A673 (cell line): Measurements from ENCODE around the gene ATG101. TPM values are rescaled to one million over a fixed set of nuclear protein-coding genes. Genes with fewer than 3 reads are reported as not detected.
"Not testable (repeated sequence)": the region's sequence is repeated elsewhere in the genome, so short reads cannot be mapped to it uniquely, and the experiment has no call there.

Experiments
- BruUV-seq: library from RNA; stranded (reverse); fragments of 400-500 nt; replicated peaks from 2 replicates; lab custom pipeline; 2021; lab: Mats Ljungman, UMichigan
- CTCF ChIA-PET: fragments of 300-600 bp; sonication (Branson Sonifier 250); formaldehyde crosslinking; loops from one replicate; lab custom pipeline; 2022; ENCODE audit warnings: antibody characterized with exemption; lab: Charles Lee
- POLR2A ChIA-PET: fragments of 300-600 bp; sonication (Branson Sonifier 250); formaldehyde crosslinking; loops from one replicate; lab custom pipeline; 2022; ENCODE audit warnings: antibody characterized with exemption; ENCODE audit not compliant: low non-redundant PET; lab: Charles Lee
- DNase-seq: peaks from one replicate; pipeline ENCODE4 v3.0.0-alpha.2; 2015; ENCODE audit warnings: low spot score
- H3K27ac ChIP-seq: fragments of 200-600 bp; sonication (generic); 2 replicates; pipeline ENCODE4 v1.5.1; 2016; ENCODE audit warnings: mixed run types, low read depth, mild to moderate bottlenecking, mixed read lengths, antibody characterized with exemption, low read length; ENCODE audit not compliant: poor library complexity, severe bottlenecking
- H3K27me3 ChIP-seq: fragments of 200-600 bp; sonication (generic); replicated peaks from 2 replicates; pipeline ENCODE4 v1.6.1; 2017; ENCODE audit warnings: mixed run types, low read depth, mild to moderate bottlenecking, mixed read lengths, antibody characterized with exemption, low read length; ENCODE audit not compliant: insufficient read depth, poor library complexity
- H3K36me3 ChIP-seq: fragments of 200-600 bp; sonication (generic); 2 replicates; pipeline ENCODE4 v1.6.1; 2016; ENCODE audit warnings: mixed run types, mild to moderate bottlenecking, mixed read lengths, antibody characterized with exemption, low read length; ENCODE audit not compliant: insufficient read depth, poor library complexity, severe bottlenecking
- H3K4me1 ChIP-seq: fragments of 200-600 bp; sonication (generic); 2 replicates; pipeline ENCODE4 v1.6.1; 2017; ENCODE audit warnings: mixed run types, mild to moderate bottlenecking, mixed read lengths, antibody characterized with exemption, low read length; ENCODE audit not compliant: insufficient read depth, poor library complexity, severe bottlenecking
- H3K4me3 ChIP-seq: fragments of 200-600 bp; sonication (generic); 2 replicates; pipeline ENCODE4 v1.5.1; 2016; ENCODE audit warnings: low read depth, mixed run types, mild to moderate bottlenecking, mixed read lengths, low read length; ENCODE audit not compliant: poor library complexity, severe bottlenecking
- H3K9me3 ChIP-seq: fragments of 200-600 bp; sonication (generic); 2 replicates; pipeline ENCODE4 v1.6.1; 2016; ENCODE audit warnings: mixed run types, low read depth, mild to moderate bottlenecking, mixed read lengths, antibody characterized with exemption, low read length; ENCODE audit not compliant: poor library complexity, severe bottlenecking
- CTCF ChIP-seq: fragments of 300-800, 200-600 bp; sonication (generic); conservative IDR thresholded peaks from 2 replicates; pipeline ENCODE4 v1.5.1; 2017; ENCODE audit warnings: low read depth, mild to moderate bottlenecking, antibody characterized with exemption, low read length, moderate library complexity, mixed read lengths
- EZH2 ChIP-seq: fragments of 200-600 bp; sonication (generic); IDR thresholded peaks from 2 replicates; pipeline ENCODE4 v1.6.1; 2017; ENCODE audit warnings: borderline replicate concordance, low read depth, mild to moderate bottlenecking, mixed read lengths, antibody characterized with exemption, low read length; ENCODE audit not compliant: poor library complexity, severe bottlenecking
- intact Hi-C: fragments of 100-400 bp; cut with micrococcal nuclease; formaldehyde crosslinking; loops from one replicate; pipeline ENCODE4 v1.10.0; 2022; ENCODE audit not compliant: unreplicated experiment
- total RNA-seq: library from RNA; stranded (reverse); gene quantifications from 2 replicates; pipeline ENCODE4 v1.2.3, GENCODE V29; 2021

ATG101 gene
- total RNA-seq, 1 experiment from 2014 or later = 52.0 TPM

GRCh38 chr12:52093346-52093745, 23.6 kb downstream of the ATG101 start:
- Histone ChIP-seq H3K9me3 (no peaks in the 10 kb centered on the region), H3K4me1 (no peaks in the 10 kb centered on the region), H3K27me3 (peaks cover 19% of the 10 kb centered on the region), H3K4me3 (no peak overlapping the region), H3K36me3 (no peaks in the 10 kb centered on the region), H3K27ac (no peak overlapping the region)
- ChIA-PET CTCF (interaction anchor here (0.6 kb wide), 1 partner anchor 71 kb away, joined by 3 read pairs; no protein-coding TSS in a partner anchor), POLR2A (interaction anchor here (0.7 kb wide), 1 partner anchor 24 kb away, joined by 5 read pairs; the partner anchor contains the start of gene ATG101)
- TF ChIP-seq EZH2 (no peak), CTCF (no peak)
- intact Hi-C loops = no loop called here
- no peak for DNase-seq
- no TSS peak for BruUV-seq

DNA sequence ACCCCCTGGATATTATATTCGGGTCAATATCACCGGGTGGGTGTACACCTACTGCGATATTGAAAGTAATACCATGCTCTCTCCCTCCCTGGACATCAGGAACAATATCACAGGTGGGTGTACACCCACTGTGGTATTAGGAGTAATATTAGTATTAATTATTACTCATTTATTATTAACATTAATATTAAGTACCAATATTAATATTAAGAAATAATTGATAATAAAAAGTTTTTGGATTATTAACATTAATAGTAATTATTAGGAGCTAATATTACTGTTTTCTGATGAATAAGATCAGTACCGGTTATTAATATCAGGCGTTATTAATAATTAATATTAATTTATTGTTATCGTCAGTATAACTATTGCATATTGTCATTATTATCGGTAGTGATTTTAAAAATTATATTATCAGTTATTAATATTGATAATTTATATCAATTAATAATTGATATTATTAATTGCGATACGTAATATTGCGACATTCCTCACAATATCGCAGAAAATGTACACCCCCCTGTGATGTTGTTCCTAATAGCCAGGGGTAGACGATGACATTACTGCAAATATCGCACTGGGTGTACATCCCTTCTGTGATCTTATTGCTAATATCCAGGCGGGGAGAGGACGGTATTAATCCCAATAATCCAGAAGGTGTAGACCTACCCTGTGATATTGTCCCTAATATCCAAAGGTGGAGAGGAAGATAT, 26.7 kb downstream of the ATG101 start:
- H3K27ac ChIP-seq = no peak overlapping the region
- no peaks in the 10 kb centered on the region for H3K9me3 ChIP-seq
- no peaks in the 10 kb centered on the region for H3K36me3 ChIP-seq
- no TSS peak for BruUV-seq
- ChIA-PET POLR2A (no interaction called here), CTCF (no interaction called here)
- peaks cover 21% of the 10 kb centered on the region for H3K27me3 ChIP-seq
- TF ChIP-seq CTCF (no peak), EZH2 (no peak)
- intact Hi-C loops = no loop called here
- H3K4me1 ChIP-seq = no peaks in the 10 kb centered on the region
- H3K4me3 ChIP-seq = no peak overlapping the region
- no peak for DNase-seq

GRCh38 chr12:52097045-52097666, 27.4 kb downstream of the ATG101 start:
- CTCF ChIA-PET = no interaction called here
- Histone ChIP-seq H3K9me3 (no peaks in the 10 kb centered on the region), H3K27ac (no peak overlapping the region), H3K27me3 (peaks cover 16% of the 10 kb centered on the region), H3K4me3 (no peak overlapping the region), H3K4me1 (no peaks in the 10 kb centered on the region), H3K36me3 (no peaks in the 10 kb centered on the region)
- no peak for DNase-seq
- intact Hi-C loops = no loop called here
- no TSS peak for BruUV-seq
- POLR2A ChIA-PET = no interaction called here
- TF ChIP-seq EZH2 = no peak
- TF ChIP-seq CTCF = no peak

DNA sequence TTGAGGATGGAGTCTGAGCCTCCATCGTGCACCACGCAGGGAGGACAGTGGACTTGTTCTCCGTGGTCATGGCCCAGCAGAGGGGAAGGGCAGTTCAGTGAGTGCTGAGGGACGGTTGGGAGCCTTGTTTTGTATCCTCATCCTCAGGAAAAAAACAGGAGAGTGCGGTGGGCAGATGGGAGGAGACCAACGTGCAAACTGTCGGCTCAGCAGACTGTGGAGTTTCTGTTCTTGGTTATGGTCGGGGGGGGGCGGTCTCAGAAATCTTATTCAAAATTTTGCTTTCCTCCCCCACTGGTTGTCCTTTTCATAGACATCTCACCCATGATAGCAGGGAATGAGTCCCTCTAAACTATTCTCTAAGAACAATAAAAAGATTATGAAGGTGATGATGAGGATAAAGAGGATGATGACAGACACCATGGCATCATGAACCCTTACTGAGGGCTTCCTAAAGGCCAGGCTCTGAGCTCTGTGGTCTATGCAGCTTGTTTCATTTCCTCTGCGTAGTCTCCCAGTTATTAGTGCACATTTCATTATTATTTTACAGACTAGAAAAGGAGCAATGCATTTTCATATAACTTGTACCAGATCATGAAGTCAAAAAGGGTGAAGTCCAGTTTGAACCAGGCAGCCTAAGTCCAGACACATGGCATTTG, 34.8 kb downstream of the ATG101 start:
- H3K9me3 ChIP-seq, CTCF ChIA-PET: not testable (repeated sequence)

More for the DNA sequence above, 34.8 kb downstream of the ATG101 start:
- H3K27ac ChIP-seq, intact Hi-C loops, H3K4me3 ChIP-seq, H3K4me1 ChIP-seq, DNase-seq, BruUV-seq, POLR2A ChIA-PET, H3K36me3 ChIP-seq: not testable (repeated sequence)
- peaks cover 29% of the 10 kb centered on the region for H3K27me3 ChIP-seq
